22Rv1 (cell line): ENCODE data around the gene TMEM39B.

ENCODE experiments used
- ZFX ChIP-seq: fragments of 450-650 bp; IDR thresholded peaks from 2 replicates; pipeline ENCODE4 v1.6.1; 2017; ENCODE audit warnings: antibody characterized with exemption, borderline replicate concordance
- TF ChIP-seq, protein P1 (sequence below): fragments of 450-650 bp; IDR thresholded peaks from 2 replicates; pipeline ENCODE4 v1.5.1; 2017; ENCODE audit warnings: mild to moderate bottlenecking

DNA sequence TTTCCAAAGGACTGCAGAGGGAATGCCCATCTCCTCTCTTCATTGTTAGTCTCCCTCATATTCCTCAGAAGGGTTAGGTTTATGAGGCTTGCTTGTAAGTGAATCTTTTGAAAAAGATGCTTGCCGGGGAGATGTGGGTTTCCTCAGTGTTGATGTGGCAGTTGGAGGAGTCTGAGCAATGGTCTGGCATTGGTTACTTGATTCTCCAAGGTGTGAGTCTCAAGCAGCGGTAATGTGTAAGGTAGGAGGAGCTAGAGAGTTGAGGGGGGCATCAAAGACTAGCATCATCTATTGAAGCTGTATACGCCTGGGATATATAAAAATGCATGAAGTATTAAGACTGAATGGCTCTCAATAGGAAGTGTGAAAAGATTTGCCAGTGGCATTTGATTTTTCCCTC lies 37.6 kb upstream of the TMEM39B start:
- TF ChIP-seq, protein P1, sequence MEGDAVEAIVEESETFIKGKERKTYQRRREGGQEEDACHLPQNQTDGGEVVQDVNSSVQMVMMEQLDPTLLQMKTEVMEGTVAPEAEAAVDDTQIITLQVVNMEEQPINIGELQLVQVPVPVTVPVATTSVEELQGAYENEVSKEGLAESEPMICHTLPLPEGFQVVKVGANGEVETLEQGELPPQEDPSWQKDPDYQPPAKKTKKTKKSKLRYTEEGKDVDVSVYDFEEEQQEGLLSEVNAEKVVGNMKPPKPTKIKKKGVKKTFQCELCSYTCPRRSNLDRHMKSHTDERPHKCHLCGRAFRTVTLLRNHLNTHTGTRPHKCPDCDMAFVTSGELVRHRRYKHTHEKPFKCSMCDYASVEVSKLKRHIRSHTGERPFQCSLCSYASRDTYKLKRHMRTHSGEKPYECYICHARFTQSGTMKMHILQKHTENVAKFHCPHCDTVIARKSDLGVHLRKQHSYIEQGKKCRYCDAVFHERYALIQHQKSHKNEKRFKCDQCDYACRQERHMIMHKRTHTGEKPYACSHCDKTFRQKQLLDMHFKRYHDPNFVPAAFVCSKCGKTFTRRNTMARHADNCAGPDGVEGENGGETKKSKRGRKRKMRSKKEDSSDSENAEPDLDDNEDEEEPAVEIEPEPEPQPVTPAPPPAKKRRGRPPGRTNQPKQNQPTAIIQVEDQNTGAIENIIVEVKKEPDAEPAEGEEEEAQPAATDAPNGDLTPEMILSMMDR, result no peak
- TF ChIP-seq ZFX, result no peak
